Neural progenitor cell (in vitro differentiated cells): ENCODE measurements around the gene DYNLRB1. TPM values are rescaled to one million over a fixed set of nuclear protein-coding genes. Genes with fewer than 3 reads are reported as not detected.

Source experiments
- DNase-seq: peaks from one replicate; pipeline ENCODE4 v3.0.0-alpha.2; 2016; ENCODE audit warnings: low spot score
- H2AFZ ChIP-seq: fragments of 200-600 bp; sonication (generic); replicated peaks from 2 replicates; pipeline ENCODE4 v1.6.1; 2016; ENCODE audit warnings: antibody characterized with exemption
- H3F3A ChIP-seq: fragments of 200-600 bp; sonication (generic); 2 replicates; pipeline ENCODE4 v1.6.1; 2016; ENCODE audit warnings: antibody characterized with exemption, low read depth
- H3K27ac ChIP-seq: fragments of 200-600 bp; sonication (generic); 2 replicates; pipeline ENCODE4 v1.5.1; 2016; ENCODE audit warnings: mild to moderate bottlenecking
- H3K27me3 ChIP-seq: fragments of 200-600 bp; sonication (generic); 2 replicates; pipeline ENCODE4 v1.6.1; 2016; ENCODE audit warnings: mild to moderate bottlenecking, moderate library complexity
- H3K36me3 ChIP-seq: fragments of 200-600 bp; sonication (generic); 2 replicates; pipeline ENCODE4 v1.5.1; 2016
- H3K4me1 ChIP-seq: fragments of 200-600 bp; sonication (generic); 2 replicates; pipeline ENCODE4 v1.6.1; 2016; ENCODE audit warnings: mixed run types
- H3K4me2 ChIP-seq: fragments of 200-600 bp; sonication (generic); 2 replicates; pipeline ENCODE4 v1.6.1; 2016
- H3K4me3 ChIP-seq: fragments of 200-600 bp; sonication (generic); 2 replicates; pipeline ENCODE4 v1.5.1; 2016
- H3K79me2 ChIP-seq: fragments of 200-600 bp; sonication (generic); 2 replicates; pipeline ENCODE4 v1.6.1; 2016; ENCODE audit warnings: low read depth
- H3K9ac ChIP-seq: fragments of 200-600 bp; sonication (generic); 2 replicates; pipeline ENCODE4 v1.6.1; 2016
- H3K9me3 ChIP-seq: fragments of 200-600 bp; sonication (generic); 2 replicates; pipeline ENCODE4 v1.5.1; 2016; ENCODE audit warnings: low read depth
- H4K20me1 ChIP-seq: fragments of 200-600 bp; sonication (generic); 2 replicates; pipeline ENCODE4 v1.6.1; 2016; ENCODE audit warnings: low read depth
- H3K27ac Mint-ChIP-seq: 3 replicates; pipeline ENCODE4 v1.8.0; 2021; ENCODE audit warnings: mixed read lengths
- H3K27me3 Mint-ChIP-seq: 2 replicates; pipeline ENCODE4 v1.8.0; 2022; ENCODE audit warnings: low read depth, mild to moderate bottlenecking, inconsistent platforms, moderate library complexity, mixed read lengths; ENCODE audit not compliant: insufficient read depth
- H3K36me3 Mint-ChIP-seq: 3 replicates; pipeline ENCODE4 v1.8.0; 2021; ENCODE audit warnings: mixed read lengths
- H3K4me1 Mint-ChIP-seq: 3 replicates; pipeline ENCODE4 v1.8.0; 2021; ENCODE audit warnings: mixed read lengths
- H3K4me3 Mint-ChIP-seq: 3 replicates; pipeline ENCODE4 v1.8.0; 2021; ENCODE audit warnings: mild to moderate bottlenecking, moderate library complexity, mixed read lengths
- H3K9me3 Mint-ChIP-seq: 3 replicates; pipeline ENCODE4 v1.8.0; 2020; ENCODE audit warnings: mixed read lengths
- CTCF ChIP-seq: fragments of 200-600 bp; sonication (generic); IDR thresholded peaks from 2 replicates; pipeline ENCODE4 v1.5.1; 2017; ENCODE audit warnings: antibody characterized with exemption, mild to moderate bottlenecking
- EZH2 ChIP-seq: fragments of 200-600 bp; sonication (generic); IDR thresholded peaks from 2 replicates; pipeline ENCODE4 v1.6.1; 2017; ENCODE audit warnings: antibody characterized with exemption, mild to moderate bottlenecking, moderate library complexity
- EZH2phosphoT487 ChIP-seq: fragments of 200-600 bp; sonication (generic); IDR thresholded peaks from 2 replicates; pipeline ENCODE4 v1.6.1; 2017; ENCODE audit warnings: antibody characterized with exemption
- total RNA-seq: library from RNA; depleted of rRNA; stranded (reverse); fragments of >200 nt; gene quantifications from 2 replicates; pipeline ENCODE4 v1.2.3, GENCODE V29; 2015; ENCODE audit warnings: low replicate concordance

Gene DYNLRB1
- total RNA-seq, 1 donor from 2014 or later, result 73.1 TPM

GRCh38 chr20:34577061-34577460 lies 60.8 kb downstream of the DYNLRB1 start:
- H2AFZ ChIP-seq, result no peak overlapping the region
- Mint-ChIP-seq H3K4me1 (no peaks in the 10 kb centered on the region), H3K4me3 (no peak overlapping the region), H3K9me3 (no peaks in the 10 kb centered on the region), H3K27me3 (peaks cover 2% of the 10 kb centered on the region), H3K27ac (no peak overlapping the region), H3K36me3 (peaks cover 22% of the 10 kb centered on the region)
- H3K79me2 ChIP-seq, result no peaks in the 10 kb centered on the region
- H3K27me3 ChIP-seq, result no peaks in the 10 kb centered on the region
- no peak overlapping the region for H3K4me3 ChIP-seq
- no peak for DNase-seq
- H3K9ac ChIP-seq, result no peak overlapping the region
- H3K36me3 ChIP-seq, result no peaks in the 10 kb centered on the region
- H3K27ac ChIP-seq, result no peak overlapping the region
- H3F3A ChIP-seq, result no peaks in the 10 kb centered on the region
- TF ChIP-seq EZH2phosphoT487, result no peak
- no peak for TF ChIP-seq CTCF
- TF ChIP-seq EZH2, result no peak
- H4K20me1 ChIP-seq, result no peaks in the 10 kb centered on the region
- no peak overlapping the region for H3K4me2 ChIP-seq
- H3K4me1 ChIP-seq, result peaks cover 2% of the 10 kb centered on the region
- no peaks in the 10 kb centered on the region for H3K9me3 ChIP-seq

GRCh38 chr20:34578025-34578424 lies 61.8 kb downstream of the DYNLRB1 start:
- Histone ChIP-seq H3K36me3 (no peaks in the 10 kb centered on the region), H3K4me3 (no peak overlapping the region), H3F3A (no peaks in the 10 kb centered on the region), H3K79me2 (no peaks in the 10 kb centered on the region), H4K20me1 (no peaks in the 10 kb centered on the region), H3K4me1 (peaks cover 4% of the 10 kb centered on the region), H3K9me3 (no peaks in the 10 kb centered on the region), H3K9ac (no peak overlapping the region), H2AFZ (no peak overlapping the region), H3K27me3 (no peaks in the 10 kb centered on the region), H3K27ac (no peak overlapping the region), H3K4me2 (no peak overlapping the region)
- no peak for DNase-seq
- no peaks in the 10 kb centered on the region for H3K9me3 Mint-ChIP-seq
- no peaks in the 10 kb centered on the region for H3K4me1 Mint-ChIP-seq
- H3K36me3 Mint-ChIP-seq, result peaks cover 22% of the 10 kb centered on the region
- no peak overlapping the region for H3K27ac Mint-ChIP-seq
- H3K27me3 Mint-ChIP-seq, result peaks cover 2% of the 10 kb centered on the region
- TF ChIP-seq EZH2phosphoT487 (no peak), CTCF (no peak), EZH2 (no peak)
- no peak overlapping the region for H3K4me3 Mint-ChIP-seq

- no peak overlapping the region for H3K4me3 ChIP-seq
- no peak overlapping the region for H2AFZ ChIP-seq
- no peak for DNase-seq
- no peaks in the 10 kb centered on the region for H3K79me2 ChIP-seq
- H4K20me1 ChIP-seq, result no peaks in the 10 kb centered on the region
- H3K9ac ChIP-seq, result no peak overlapping the region
- no peaks in the 10 kb centered on the region for H3K9me3 ChIP-seq
- Mint-ChIP-seq H3K4me3 (no peak overlapping the region), H3K27me3 (peaks cover 2% of the 10 kb centered on the region), H3K36me3 (peaks cover 18% of the 10 kb centered on the region), H3K27ac (no peak overlapping the region), H3K9me3 (no peaks in the 10 kb centered on the region), H3K4me1 (no peaks in the 10 kb centered on the region)
- no peak overlapping the region for H3K4me2 ChIP-seq
- TF ChIP-seq EZH2, result no peak
- H3K27me3 ChIP-seq, result no peaks in the 10 kb centered on the region
- no peaks in the 10 kb centered on the region for H3F3A ChIP-seq
- peaks cover 4% of the 10 kb centered on the region for H3K4me1 ChIP-seq
- H3K36me3 ChIP-seq, result no peaks in the 10 kb centered on the region
- no peak overlapping the region for H3K27ac ChIP-seq
Observed at GRCh38 chr20:34578521-34578920, 62.3 kb downstream of the DYNLRB1 start.

GRCh38 chr20:34579191-34579978 lies 63.2 kb downstream of the DYNLRB1 start:
- no peak overlapping the region for H3K4me3 Mint-ChIP-seq
- DNase-seq, result no peak

More at GRCh38 chr20:34579191-34579978, 63.2 kb downstream of the DYNLRB1 start:
- no peaks in the 10 kb centered on the region for H3K4me1 Mint-ChIP-seq
- Histone ChIP-seq H3K36me3 (no peaks in the 10 kb centered on the region), H3F3A (no peaks in the 10 kb centered on the region), H3K4me1 (peaks cover 4% of the 10 kb centered on the region), H3K9me3 (no peaks in the 10 kb centered on the region), H4K20me1 (no peaks in the 10 kb centered on the region), H3K27me3 (no peaks in the 10 kb centered on the region), H3K27ac (no peak overlapping the region), H2AFZ (no peak overlapping the region), H3K79me2 (no peaks in the 10 kb centered on the region), H3K9ac (no peak overlapping the region), H3K4me3 (no peak overlapping the region), H3K4me2 (no peak overlapping the region)
- H3K36me3 Mint-ChIP-seq, result peaks cover 13% of the 10 kb centered on the region
- H3K9me3 Mint-ChIP-seq, result no peaks in the 10 kb centered on the region
- H3K27me3 Mint-ChIP-seq, result peaks cover 2% of the 10 kb centered on the region
- TF ChIP-seq EZH2phosphoT487 (no peak), CTCF (no peak), EZH2 (no peak)
- H3K27ac Mint-ChIP-seq, result no peak overlapping the region
